Smooth muscle cell (in vitro differentiated cells): Measurements from ENCODE around the gene CPA1. TPM values are rescaled to one million over a fixed set of nuclear protein-coding genes. Genes with fewer than 3 reads are reported as not detected.
A peak's percentile ranks its signal among the peaks of the same experiment; 100 is the strongest.
"Not testable (repeated sequence)": the region's sequence is repeated elsewhere in the genome, so short reads cannot be mapped to it uniquely, and the experiment has no call there.

Experiments used
- DNase-seq: peaks from one replicate; lab custom pipeline; 2025; ENCODE audit not compliant: unreplicated experiment; lab: John Stamatoyannopoulos, UW
- H2AFZ ChIP-seq: fragments of 200-600 bp; sonication (generic); 2 replicates; pipeline ENCODE4 v1.6.0; 2016; ENCODE audit warnings: antibody characterized with exemption, low read depth, mild to moderate bottlenecking
- H3F3A ChIP-seq: fragments of 200-600 bp; sonication (generic); 2 replicates; pipeline ENCODE4 v1.6.0; 2017; ENCODE audit warnings: antibody characterized with exemption, low read depth
- H3K27ac ChIP-seq: fragments of 200-600 bp; sonication (generic); 2 replicates; pipeline ENCODE4 v1.5.1; 2016; ENCODE audit warnings: low read depth, mild to moderate bottlenecking
- H3K27me3 ChIP-seq: fragments of 200-600 bp; sonication (generic); 2 replicates; pipeline ENCODE4 v1.6.1; 2016; ENCODE audit warnings: low read depth, mild to moderate bottlenecking
- H3K36me3 ChIP-seq: fragments of 200-600 bp; sonication (generic); 2 replicates; pipeline ENCODE4 v1.5.1; 2016; ENCODE audit warnings: low read depth
- H3K4me1 ChIP-seq: fragments of 200-600 bp; sonication (generic); 2 replicates; pipeline ENCODE4 v1.5.1; 2016; ENCODE audit warnings: low read depth
- H3K4me2 ChIP-seq: fragments of 200-600 bp; sonication (generic); 2 replicates; pipeline ENCODE4 v1.6.0; 2016; ENCODE audit warnings: mild to moderate bottlenecking
- H3K4me3 ChIP-seq: fragments of 200-600 bp; sonication (generic); 2 replicates; pipeline ENCODE4 v1.5.1; 2016; ENCODE audit warnings: mild to moderate bottlenecking
- H3K79me2 ChIP-seq: fragments of 200-600 bp; sonication (generic); 2 replicates; pipeline ENCODE4 v1.6.0; 2016; ENCODE audit warnings: low read depth, mild to moderate bottlenecking
- H3K9ac ChIP-seq: fragments of 200-600 bp; sonication (generic); 2 replicates; pipeline ENCODE4 v1.6.0; 2016; ENCODE audit warnings: low read depth
- H3K9me3 ChIP-seq: fragments of 200-600 bp; sonication (generic); replicated peaks from 2 replicates; pipeline ENCODE4 v1.5.1; 2016; ENCODE audit warnings: low read depth
- H4K20me1 ChIP-seq: fragments of 200-600 bp; sonication (generic); 2 replicates; pipeline ENCODE4 v1.6.0; 2016; ENCODE audit warnings: low read depth
- WGBS: methylation state at CpG from one replicate; pipeline ENCODE4 v1.1.7; 2016; ENCODE audit warnings: low lambda C conversion rate; 5-methylcytosine and 5-hydroxymethylcytosine counted together
- polyA plus RNA-seq: library from polyadenylated mRNA; unstranded; fragments of >200 nt; fragmentation: Nextera tagmentation; extraction: Ambion mirVana; gene quantifications from 2 replicates; pipeline ENCODE4 v1.2.1, GENCODE V29; 2016
- total RNA-seq: library from RNA; depleted of rRNA; stranded (reverse); fragments of >200 nt; gene quantifications from 2 replicates; pipeline ENCODE4 v1.2.3, GENCODE V29; 2014
- TF ChIP-seq, protein P1 (sequence below): fragments of 200-600 bp; sonication (generic); IDR thresholded peaks from 2 replicates; pipeline ENCODE4 v1.5.1; 2017; ENCODE audit warnings: borderline replicate concordance, mild to moderate bottlenecking, antibody characterized with exemption; ENCODE audit not compliant: insufficient read depth, poor library complexity, severe bottlenecking

The CPA1 gene
- total and polyA plus RNA-seq, 2 experiments from 2014 or later: 0.90 to 3.8 TPM

DNA sequence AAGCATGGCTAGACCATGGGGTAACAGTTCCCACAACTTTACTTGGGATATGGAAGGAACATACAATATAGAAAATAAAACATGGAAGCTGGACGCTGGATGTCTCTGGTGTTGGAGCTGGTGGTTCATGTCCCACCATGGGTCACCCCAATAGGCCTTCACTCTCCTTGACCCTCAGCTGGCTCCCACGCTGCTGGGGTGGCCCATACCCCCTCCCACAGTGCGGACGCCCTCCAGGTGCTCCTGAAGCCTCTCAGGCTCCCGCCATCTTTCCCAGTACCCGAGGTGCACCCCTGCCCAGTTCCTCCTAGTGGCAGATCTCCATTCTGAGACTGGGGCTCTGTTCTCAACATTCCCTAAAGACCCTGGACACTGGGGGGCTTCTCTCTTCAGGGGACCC is 5.8 kb upstream of the CPA1 start:
- Histone ChIP-seq H3K4me3 (no peak overlapping the region), H2AFZ (no peak overlapping the region), H4K20me1 (no peaks in the 10 kb centered on the region), H3K9me3 (no peaks in the 10 kb centered on the region), H3K4me1 (peaks cover 17% of the 10 kb centered on the region), H3F3A (peaks cover 38% of the 10 kb centered on the region), H3K9ac (peak overlapping the region; percentile 35), H3K4me2 (peak overlapping the region; percentile 29), H3K27me3 (no peaks in the 10 kb centered on the region), H3K79me2 (no peaks in the 10 kb centered on the region), H3K27ac (peak overlapping the region; percentile 95), H3K36me3 (no peaks in the 10 kb centered on the region)
- TF ChIP-seq, protein P1, sequence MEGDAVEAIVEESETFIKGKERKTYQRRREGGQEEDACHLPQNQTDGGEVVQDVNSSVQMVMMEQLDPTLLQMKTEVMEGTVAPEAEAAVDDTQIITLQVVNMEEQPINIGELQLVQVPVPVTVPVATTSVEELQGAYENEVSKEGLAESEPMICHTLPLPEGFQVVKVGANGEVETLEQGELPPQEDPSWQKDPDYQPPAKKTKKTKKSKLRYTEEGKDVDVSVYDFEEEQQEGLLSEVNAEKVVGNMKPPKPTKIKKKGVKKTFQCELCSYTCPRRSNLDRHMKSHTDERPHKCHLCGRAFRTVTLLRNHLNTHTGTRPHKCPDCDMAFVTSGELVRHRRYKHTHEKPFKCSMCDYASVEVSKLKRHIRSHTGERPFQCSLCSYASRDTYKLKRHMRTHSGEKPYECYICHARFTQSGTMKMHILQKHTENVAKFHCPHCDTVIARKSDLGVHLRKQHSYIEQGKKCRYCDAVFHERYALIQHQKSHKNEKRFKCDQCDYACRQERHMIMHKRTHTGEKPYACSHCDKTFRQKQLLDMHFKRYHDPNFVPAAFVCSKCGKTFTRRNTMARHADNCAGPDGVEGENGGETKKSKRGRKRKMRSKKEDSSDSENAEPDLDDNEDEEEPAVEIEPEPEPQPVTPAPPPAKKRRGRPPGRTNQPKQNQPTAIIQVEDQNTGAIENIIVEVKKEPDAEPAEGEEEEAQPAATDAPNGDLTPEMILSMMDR: no peak
- over 99% methylated on average over 6 of the region's 6 CpGs for WGBS
- no peak for DNase-seq

GRCh38 chr7:130376461-130376860 is 3.8 kb upstream of the CPA1 start:
- H3F3A ChIP-seq: peaks cover 23% of the 10 kb centered on the region
- H3K27me3 ChIP-seq: not testable (repeated sequence)

GRCh38 chr7:130377178-130377577 is 3.1 kb upstream of the CPA1 start:
- H3K4me2 ChIP-seq: no peak overlapping the region
- peaks cover 22% of the 10 kb centered on the region for H3K4me1 ChIP-seq
- no peaks in the 10 kb centered on the region for H4K20me1 ChIP-seq
- H3K9ac ChIP-seq: no peak overlapping the region
- no peak overlapping the region for H3K4me3 ChIP-seq
- no peaks in the 10 kb centered on the region for H3K27me3 ChIP-seq
- peaks cover 17% of the 10 kb centered on the region for H3F3A ChIP-seq
- DNase-seq: no peak
- H3K36me3 ChIP-seq: no peaks in the 10 kb centered on the region
- WGBS: 54% methylated on average over 6 of the region's 6 CpGs
- no peaks in the 10 kb centered on the region for H3K9me3 ChIP-seq
- H3K27ac ChIP-seq: no peak overlapping the region
- H3K79me2 ChIP-seq: no peaks in the 10 kb centered on the region
- no peak overlapping the region for H2AFZ ChIP-seq
- TF ChIP-seq, protein P1: no peak

More at GRCh38 chr7:130376461-130376860, 3.8 kb upstream of the CPA1 start:
- 0% methylated on average over 1 of the region's 1 CpG for WGBS
- not testable (repeated sequence) for H3K27ac ChIP-seq, H4K20me1 ChIP-seq, H3K4me3 ChIP-seq, H3K9me3 ChIP-seq, H3K9ac ChIP-seq, H3K4me2 ChIP-seq, H2AFZ ChIP-seq, DNase-seq, H3K36me3 ChIP-seq, H3K79me2 ChIP-seq
- peaks cover 26% of the 10 kb centered on the region for H3K4me1 ChIP-seq

GRCh38 chr7:130379019-130379418 is 1.3 kb upstream of the CPA1 start:
- Histone ChIP-seq H3K27ac (no peak overlapping the region), H3K79me2 (no peaks in the 10 kb centered on the region), H3K4me1 (peaks cover 12% of the 10 kb centered on the region), H3K4me3 (no peak overlapping the region), H3K9me3 (no peaks in the 10 kb centered on the region), H3K9ac (no peak overlapping the region), H4K20me1 (no peaks in the 10 kb centered on the region), H2AFZ (no peak overlapping the region), H3K4me2 (no peak overlapping the region), H3K36me3 (no peaks in the 10 kb centered on the region), H3K27me3 (no peaks in the 10 kb centered on the region), H3F3A (peaks cover 7% of the 10 kb centered on the region)
- DNase-seq: no peak
- TF ChIP-seq, protein P1: no peak
- WGBS: 90% methylated on average over 7 of the region's 7 CpGs
